ENCODE measurements around the gene TNFRSF9. TPM values are rescaled to one million over a fixed set of nuclear protein-coding genes. Genes with fewer than 3 reads are reported as not detected.
"Not testable (repeated sequence)": the region's sequence is repeated elsewhere in the genome, so short reads cannot be mapped to it uniquely, and the experiment has no call there.

The TNFRSF9 gene
- polyA plus RNA-seq, 4 donors: 0.10 to 0.17 (median 0.15) TPM

DNA sequence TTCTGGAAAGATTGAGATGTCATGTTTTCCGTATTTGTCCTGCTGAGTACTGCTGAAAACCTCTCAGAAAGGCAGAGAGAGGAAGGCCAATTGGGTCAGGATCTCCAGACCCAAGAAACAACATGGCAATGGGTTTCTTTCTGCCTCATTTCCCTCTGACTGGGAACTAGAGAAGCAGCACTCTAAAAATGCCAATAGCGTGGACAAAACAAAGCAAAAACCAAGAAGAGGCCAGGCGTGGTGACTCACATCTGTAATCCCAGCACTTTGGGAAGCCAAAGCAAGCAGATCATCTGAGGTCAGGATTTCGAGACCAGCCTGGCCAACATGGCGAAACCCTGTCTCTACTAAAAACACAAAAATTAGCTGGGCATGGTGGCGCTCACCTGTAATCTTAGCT is 18.3 kb downstream of the TNFRSF9 start:
- no peak for DNase-seq (ENCODE audit: low read depth in 4 of 4, low spot score in 2 of 4)

DNA sequence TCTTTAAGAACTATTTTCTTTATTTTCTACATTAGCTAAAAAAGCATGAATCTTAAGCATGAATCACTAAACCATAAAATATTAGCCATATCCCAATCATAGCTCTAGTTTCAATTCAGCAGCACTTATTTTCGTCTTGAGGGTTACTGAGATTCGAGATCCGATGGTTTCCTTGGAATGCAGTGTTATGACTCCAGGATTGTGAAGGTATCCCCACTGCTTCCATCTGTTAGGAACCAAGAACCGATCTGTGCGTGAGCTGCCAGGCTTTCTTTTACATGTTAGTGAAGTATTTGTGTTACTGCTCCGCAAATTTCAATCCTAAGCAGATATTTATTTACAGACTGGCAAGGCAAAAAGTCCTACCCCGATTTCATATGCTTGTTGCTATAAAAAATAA is 18.8 kb downstream of the TNFRSF9 start:
- no peak for DNase-seq (ENCODE audit: low read depth in 4 of 4, low spot score in 2 of 4)

DNA sequence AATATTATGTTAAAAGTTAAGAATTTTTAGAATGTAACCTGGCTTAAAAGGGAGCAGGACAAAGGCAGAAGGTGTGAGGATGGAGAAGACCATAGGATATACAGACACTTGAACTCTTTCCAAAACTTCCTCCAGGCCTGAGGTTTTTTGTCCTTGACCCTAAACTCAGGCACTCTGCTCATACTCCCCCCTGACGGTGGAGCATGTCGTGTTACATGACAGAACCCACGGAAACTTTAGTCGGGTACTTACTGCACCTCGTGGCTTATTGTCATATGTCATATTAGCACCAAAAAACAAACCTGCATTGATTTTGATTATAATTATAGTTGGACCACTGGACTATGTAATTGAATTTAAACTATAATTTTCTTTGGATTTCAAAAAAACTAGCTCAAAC is 20.8 kb downstream of the TNFRSF9 start:
- no peak for DNase-seq (ENCODE audit: low read depth in 4 of 4, low spot score in 2 of 4)

DNA sequence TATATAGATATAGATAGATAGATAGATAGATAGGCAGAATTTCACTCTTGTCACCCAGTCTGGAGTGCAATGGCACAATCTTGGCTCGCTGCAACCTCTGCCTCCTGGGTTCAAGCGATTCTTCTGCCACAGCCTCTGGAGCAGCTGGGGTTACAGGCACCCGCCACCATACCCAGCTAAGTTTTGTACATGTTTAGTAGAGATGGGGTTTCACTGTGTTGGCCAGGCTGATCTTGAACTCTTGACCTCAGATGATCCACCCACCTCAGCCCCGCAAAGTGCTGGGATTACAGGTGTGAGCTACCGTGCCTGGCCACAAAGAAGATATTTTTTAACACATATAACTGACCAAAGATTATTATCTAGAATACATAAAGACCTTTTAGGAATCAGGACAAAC is 22.7 kb downstream of the TNFRSF9 start:
- not testable (repeated sequence) for DNase-seq (ENCODE audit: low read depth in 4 of 4, low spot score in 2 of 4)

DNA sequence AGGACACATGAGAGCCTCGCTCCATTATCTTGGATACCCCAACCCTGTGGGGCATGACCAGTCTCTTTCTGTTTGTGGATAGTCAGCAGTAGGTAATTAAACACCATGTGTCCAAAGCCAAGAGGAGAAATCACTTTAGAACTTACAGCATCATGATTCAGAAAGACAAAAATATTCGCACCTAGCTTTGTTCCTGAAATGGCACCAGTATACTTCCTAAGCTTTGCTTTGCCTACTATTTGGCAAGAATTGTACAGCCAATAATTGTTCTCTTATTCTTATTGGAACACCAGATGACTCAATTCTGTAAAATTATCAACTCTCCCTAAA is 24.2 kb downstream of the TNFRSF9 start:
- DNase-seq (ENCODE audit: low read depth in 4 of 4, low spot score in 2 of 4): no peak

DNA sequence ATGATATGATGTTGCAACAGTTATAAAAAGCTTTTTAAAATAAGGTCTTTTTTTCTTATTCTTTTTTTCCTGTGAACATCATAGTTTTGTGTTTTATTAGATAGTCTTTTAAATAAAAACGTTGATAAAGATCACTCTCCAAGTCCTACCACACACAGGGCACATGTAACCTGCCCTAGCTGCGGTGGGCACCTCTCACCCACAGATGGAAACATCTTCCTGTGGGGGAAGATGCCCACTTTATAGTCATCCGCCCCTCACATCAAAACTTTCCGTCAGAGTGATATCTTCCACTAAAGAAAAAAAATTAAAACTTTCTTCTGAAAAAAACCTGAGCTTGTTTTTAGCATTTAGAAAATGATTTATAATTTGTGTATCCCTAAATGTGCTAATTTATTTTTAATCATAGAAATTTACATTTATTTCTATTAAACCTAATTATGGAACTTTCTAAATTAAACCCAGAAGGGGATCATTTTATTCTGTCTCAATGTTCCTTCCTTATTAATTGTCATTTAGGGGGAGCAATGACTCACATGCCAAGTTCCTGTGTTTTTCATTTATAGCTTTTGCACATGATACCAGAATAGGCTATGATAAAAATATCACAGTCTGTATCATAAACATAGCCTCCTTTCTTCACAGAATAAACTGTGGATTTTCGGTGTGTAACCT is 24.7 kb downstream of the TNFRSF9 start:
- DNase-seq (ENCODE audit: low read depth in 4 of 4, low spot score in 2 of 4): no peak

DNA sequence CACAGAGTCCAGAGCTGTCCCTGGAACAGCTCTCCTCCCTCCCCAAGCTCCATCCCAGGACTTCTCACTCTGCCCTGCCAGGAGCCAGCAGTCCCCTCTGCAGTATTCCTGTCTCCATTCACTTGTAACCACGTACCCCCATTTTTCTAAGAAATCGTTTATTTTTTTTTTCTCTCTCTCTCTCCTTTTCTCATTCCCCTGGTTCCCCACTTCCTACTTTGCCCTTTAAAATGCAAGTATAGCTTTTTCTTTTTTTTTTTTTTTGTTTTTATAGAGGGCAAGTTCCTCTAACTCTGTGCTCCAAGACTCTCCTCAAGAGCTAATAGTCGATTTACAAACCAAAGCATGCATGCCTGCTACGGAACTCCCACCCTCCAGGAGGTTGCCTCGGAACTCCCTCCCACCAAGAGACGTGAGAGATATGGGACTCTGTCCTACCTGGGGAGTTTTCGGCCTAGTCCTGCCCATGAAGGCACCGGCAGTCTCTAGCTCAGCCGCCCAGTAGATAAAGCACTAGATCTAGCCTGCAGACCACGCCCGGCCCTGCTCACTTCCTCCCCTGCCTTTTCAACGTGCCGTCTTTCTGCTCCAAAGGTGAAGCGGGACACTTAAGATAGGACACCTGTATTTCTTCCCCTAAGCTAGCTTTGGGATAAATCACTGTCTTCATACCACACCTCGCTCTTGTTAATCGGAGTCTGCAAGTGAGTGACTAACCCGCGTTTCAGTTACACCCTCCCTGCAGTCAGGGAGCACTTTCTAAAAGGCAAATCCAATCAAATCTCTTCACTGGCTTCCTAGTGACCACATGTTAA is 27.7 kb downstream of the TNFRSF9 start:
- DNase-seq (ENCODE audit: low read depth in 4 of 4, low spot score in 2 of 4): no peak

DNA sequence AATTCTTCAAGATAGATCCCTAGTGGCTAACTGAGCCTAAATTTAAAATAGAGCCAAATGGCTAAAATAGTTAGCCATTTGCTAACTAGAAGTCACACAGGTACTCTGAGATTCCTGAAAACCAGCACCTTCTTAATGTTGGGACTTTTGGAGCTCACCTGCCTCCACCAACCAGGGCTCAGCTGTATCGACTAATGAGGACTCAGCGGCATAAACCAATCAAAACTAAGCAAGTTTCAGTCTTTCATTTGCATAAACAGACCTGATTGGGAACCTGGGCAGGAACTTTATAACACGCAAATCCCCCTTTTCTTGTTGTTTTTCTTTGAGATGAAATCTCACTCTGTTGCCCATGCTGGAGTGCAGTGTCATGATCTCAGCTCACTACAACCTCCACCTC is 28.5 kb downstream of the TNFRSF9 start:
- no peak for DNase-seq (ENCODE audit: low read depth in 4 of 4, low spot score in 2 of 4)

DNA sequence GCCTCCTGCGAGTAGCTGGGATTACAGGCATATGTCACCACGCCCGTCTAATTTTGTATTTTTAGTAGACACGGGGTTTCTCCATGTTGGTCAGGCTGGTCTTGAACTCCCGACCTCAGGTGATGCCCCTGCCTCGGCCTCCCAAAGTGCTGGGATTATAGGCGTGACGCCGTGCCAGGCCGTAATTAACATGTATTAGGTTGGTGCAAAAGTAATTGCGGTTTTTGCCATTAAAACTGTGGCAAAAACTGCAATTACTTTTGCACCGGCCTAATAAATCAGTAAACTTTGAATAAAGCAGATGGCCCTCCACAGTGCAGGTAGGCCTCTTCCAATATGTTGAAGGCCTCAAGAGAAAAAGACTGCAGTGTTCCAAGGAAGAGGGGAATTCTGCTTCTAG is 35.4 kb downstream of the TNFRSF9 start:
- no peak for DNase-seq (ENCODE audit: low read depth in 4 of 4, low spot score in 2 of 4)

DNA sequence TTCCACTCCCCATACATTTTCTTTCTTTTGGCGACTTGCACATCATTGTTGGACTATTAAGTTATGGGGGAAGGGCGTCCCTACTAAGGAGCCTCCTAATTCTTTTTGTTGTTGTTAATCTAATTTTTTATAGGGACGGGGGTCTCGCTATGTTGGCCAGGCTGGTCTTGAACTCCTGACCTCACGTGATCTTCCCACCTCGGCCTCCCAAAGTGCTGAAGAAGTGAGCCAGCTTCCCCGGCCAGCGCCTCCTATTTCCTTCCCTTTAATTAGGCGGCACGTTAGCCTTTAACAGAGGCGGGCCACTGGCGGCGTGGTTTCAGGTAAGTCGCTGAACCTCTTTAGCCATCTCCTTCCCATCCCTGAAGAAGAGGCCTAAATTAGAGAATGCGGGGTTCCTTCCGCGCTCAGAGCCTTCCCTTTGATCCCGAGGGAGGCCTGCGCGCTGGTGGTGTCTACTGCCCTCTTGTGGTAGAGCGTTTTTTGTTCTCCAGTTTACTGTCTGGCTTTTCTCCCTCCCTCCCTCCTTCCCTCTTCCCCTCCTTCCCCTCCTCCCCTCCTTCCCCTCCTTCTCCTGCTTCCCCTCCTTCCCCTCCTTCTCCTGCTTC is 38.1 kb downstream of the TNFRSF9 start:
- DNase-seq (ENCODE audit: low read depth in 4 of 4, low spot score in 2 of 4): peak; percentile 19 to 71 (median 53)

DNA sequence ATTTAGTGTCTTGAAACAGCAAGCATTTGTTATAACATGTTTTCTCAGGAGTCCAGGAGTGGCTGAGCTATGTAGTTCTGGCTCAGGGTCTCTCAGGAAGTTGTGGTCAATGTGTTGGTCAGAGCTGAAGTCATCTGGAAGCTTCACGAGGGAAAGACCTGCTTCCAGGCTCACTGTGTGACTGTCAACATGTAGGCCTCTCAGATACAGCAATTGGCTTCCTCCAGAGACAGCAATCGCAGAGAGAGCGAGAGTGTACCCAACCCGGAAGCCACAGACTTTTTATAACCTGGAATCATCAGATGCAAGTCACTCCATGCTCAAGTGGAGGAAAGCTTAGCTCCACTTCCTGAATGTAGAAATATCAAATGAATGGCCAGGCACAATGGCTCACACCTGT is 40.9 kb downstream of the TNFRSF9 start:
- DNase-seq (ENCODE audit: low read depth in 4 of 4, low spot score in 2 of 4): no peak

DNA sequence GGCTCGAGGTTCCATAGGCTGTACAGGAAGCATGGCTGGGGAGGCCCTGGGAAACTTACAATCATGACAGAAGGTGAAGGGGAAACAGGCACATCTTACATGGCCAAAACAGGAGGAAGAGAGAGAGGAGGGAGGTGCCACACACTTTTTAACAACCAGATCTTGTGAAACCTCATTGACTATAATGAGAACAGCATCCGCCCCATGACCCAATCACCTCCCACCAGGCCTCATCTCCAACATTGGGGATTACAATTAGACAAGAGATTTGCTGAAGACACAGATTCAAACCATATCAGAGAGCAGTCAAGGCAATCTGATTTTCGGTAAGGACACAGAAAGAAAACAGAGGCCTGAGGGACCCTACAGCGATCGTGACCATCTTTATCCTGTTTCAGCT is 41.7 kb downstream of the TNFRSF9 start:
- no peak for DNase-seq (ENCODE audit: low read depth in 4 of 4, low spot score in 2 of 4)

DNA sequence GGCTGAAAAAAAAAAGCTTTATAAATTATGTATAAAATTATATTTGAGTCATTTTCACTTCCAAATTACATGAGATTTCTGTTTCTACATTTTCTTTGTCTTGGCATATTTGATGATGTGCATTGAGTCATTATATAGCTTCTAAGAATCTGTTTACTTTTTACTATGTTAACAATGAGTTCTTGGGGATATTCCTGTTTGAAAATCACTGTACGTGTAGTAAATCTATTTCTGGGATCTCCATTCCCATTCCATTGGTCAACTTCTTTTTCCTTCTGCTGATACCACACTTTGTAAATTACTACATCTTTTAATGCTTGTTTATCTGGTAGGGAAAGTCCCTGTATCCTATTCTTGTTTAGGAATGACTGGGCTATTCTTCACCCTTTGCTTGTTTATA is 43.6 kb downstream of the TNFRSF9 start:
- no peak for DNase-seq (ENCODE audit: low read depth in 4 of 4, low spot score in 2 of 4)

DNA sequence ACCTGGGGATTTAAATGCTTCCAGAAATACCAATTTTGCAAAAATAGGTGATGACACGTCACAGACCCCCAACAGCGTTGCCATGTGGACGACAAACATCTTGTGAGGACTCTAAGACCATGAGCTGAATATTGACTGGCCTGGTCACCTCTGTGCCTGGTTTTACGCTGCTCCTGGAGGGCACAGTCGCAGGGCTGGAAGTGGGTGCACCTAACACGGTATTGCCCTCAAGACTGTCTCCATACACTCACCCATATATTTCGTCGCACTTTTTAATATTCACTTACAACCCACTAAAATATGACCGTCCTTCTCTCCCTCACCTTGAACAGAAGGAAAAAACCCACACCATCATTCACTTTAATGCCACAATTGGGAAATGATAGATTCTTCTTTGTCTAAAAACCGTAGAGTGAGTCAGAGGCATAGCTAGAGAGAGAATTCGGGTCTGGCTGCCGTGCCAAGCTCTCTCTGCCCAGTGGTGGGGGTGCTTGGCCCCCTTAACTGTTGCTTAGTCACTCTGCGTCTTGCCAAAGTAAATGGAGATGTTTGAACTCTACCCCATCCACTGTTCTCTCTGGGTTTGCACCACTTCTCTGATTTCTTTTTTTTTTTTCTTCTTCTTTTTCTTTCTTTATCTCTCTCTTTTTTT is 47.0 kb downstream of the TNFRSF9 start:
- no peak for DNase-seq (ENCODE audit: low read depth in 4 of 4, low spot score in 2 of 4)

DNA sequence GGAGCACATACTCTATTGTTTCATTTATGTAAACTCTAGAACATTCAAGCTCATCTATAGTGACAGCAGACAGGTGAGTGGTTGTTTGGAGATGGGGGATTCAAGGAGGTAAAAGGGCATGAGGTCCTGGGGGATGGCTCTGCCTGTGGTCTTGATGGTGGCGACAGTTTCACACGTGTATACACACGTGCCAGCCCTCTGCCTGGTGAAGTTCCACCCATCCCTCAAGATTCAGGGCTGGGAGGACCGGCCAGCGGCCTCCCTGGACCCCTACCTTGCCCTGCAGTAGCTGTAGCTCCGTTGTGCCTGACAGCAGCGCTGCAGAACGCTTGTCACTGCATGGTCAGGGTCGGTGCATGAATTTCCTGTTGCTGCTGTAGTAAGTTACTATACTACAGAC is 48.8 kb downstream of the TNFRSF9 start:
- DNase-seq (ENCODE audit: low read depth in 4 of 4, low spot score in 2 of 4): no peak

DNA sequence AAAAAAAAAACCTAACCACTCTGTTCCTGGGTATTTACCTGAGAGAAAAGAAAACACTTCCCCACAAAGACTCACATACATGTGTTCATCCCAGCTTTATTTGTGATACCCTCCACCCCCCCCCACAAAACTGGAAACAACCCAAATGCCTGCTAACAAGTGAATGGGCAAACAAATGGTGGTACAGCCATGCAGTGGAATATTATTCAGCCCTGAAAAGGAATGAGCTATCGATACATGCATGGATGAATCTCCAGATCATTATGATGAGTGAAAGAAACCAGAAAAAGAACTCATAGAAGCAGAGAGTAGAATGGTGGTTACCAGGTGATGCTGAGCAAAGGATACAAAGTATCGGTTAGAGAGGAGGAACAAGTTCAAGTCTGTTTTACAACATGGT is 49.8 kb downstream of the TNFRSF9 start:
- no peak for DNase-seq (ENCODE audit: low read depth in 4 of 4, low spot score in 2 of 4)

DNA sequence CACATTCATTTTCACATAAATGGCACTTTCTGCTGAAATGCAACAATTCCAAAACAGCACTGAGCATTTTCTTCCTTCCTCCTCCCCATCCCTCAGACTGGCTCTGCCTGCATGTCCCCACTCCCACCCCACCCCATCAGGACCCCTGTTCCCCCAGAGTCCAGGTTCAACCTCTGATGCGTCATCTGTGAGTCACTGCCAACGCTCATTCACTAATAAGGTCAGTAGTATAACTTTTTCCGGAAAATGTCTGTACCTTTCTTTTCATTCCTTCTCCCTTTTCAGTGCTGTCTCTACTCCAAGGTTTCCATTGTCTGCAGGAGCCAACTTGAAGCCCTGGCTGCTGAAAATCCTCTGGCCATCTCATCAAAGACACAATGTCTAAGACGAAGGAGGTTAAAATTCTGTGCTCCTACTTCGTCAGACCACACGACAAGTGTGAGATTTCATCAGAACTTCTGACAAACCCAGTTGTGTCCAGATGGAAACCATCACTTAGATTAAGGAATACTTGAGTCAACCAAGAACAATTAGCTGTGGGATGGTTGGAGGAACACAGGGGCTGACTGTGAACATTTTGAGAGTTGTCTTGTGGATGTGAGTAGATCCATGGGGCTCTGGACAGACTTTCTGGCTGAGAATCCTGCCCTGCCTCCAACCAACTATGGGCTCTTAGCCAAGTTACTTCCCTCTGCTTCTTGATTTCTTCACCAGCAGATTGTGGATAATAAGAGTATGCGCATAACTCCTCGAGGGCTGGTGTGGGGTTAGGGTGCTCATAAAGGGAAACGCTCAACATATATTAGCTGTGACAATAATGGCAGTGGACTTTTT is 52.2 kb downstream of the TNFRSF9 start:
- DNase-seq (ENCODE audit: low read depth in 4 of 4, low spot score in 2 of 4): no peak

DNA sequence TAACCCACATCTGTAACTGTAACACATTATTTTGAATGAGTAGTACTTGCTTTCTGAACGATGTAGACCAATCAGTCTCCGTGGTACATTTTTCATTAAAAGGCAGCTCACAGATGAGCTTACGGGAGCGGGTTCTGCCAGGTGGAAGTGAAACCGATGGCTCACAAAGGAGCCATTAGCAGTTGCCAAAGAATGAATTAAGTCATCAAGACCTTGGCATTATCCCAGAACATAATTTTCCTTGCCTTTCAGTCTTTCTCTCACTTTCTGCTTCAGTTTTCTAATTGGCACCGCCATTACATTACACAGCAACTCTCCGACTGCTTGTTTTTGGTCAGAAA is 54.3 kb downstream of the TNFRSF9 start:
- DNase-seq (ENCODE audit: low read depth in 4 of 4, low spot score in 2 of 4): no peak

DNA sequence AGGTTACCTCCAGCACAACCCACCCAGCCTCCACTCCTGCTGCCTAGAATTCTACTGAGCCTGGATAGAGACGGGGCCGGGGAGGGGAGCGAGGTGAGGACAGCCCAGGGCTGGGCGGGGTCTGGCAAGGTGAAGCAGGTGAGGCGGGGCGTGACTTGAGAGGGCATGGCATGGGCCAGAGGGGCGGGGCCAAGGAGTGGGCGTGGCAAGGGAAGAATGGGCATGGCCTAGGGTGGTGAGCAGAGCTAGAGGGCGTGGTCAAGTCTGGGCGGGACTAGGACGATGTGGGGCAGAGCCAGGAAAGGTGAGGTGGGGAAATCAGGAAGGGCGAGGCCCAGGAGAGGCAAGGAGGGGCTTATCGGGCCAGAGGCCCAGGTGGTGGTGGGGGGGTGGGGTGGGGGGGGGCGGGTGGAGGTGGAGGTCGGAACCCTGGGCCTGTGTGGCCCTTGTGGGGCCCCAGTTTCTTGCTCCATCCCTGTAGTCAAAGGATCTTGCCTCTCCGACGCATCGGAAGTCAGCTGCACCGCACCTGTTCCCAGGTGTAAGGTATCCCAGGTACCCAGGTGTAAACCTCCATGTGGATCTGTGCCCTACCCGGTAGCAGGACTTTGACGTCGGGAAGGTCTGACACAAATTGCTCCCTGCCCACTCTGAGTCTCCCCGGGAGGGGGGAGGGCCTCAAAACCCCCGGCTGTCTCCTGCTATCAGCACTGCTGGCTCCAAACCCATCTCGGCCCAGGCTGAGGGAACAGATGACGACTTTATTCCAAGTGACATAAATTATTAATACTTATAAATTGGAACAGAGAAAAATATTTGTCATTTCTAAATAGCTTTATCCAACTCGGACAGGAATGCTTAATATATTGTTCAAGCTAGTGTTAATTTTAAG is 54.9 kb downstream of the TNFRSF9 start:
- DNase-seq (ENCODE audit: low read depth in 4 of 4, low spot score in 2 of 4): no peak

DNA sequence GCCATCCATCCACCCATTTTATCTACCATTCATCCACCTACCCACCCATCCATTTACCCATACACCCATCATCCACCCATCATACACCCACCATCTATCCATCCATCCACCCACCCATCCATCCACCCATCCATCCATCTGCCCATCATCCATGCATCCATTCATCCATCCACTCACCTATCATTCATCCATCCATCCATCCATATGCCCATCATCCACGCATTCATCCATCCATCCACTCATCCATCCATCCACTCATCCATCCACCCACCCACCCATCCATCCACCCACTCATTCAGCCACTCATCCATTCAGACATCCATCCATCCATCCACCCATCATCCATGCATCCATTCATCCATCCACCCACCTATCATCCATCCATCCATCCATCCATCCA is 55.9 kb downstream of the TNFRSF9 start:
- no peak for DNase-seq (ENCODE audit: low read depth in 4 of 4, low spot score in 2 of 4)

Data from left renal cortex interstitium (tissue), 4 donors.